ENCODE results near the gene GNAQ. TPM values are rescaled to one million over a fixed set of nuclear protein-coding genes. Genes with fewer than 3 reads are reported as not detected.
A peak's percentile ranks its signal among the peaks of the same experiment; 100 is the strongest.
"Not testable (repeated sequence)": the region's sequence is repeated elsewhere in the genome, so short reads cannot be mapped to it uniquely, and the experiment has no call there.

The GNAQ gene
- total RNA-seq, 1 experiment from 2014 or later, result 48.6 TPM

DNA sequence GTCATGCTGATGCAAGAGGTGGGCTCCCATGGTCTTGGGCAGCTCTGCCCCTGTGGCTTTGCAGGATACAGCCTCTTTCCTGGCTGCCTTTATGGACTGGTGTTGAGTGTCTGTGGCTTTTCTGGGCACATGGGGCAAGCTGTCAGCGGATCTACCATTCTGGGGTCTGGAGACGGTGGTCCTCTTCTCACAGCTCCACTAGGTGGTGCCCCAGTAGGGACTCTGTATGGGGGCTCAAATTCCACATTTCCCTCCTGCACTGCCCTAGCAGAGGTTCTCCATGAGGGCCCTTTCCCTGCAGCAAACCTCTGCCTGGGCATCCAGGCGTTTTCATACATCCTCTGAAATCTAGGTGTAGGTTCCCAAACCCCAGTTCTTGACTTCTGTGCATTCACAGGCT is 340.9 kb downstream of the GNAQ start:
- not testable (repeated sequence) for H4K5ac ChIP-seq (ENCODE audit: insufficient read length, low read depth, low read length); H3K56ac ChIP-seq (ENCODE audit: insufficient read length, low read depth, low read length); H3K9me3 ChIP-seq (ENCODE audit: control insufficient read depth, low read depth, low read length); H3K79me1 ChIP-seq (ENCODE audit: insufficient read depth, low read depth, low read length, poor library complexity, severe bottlenecking); H3K27ac ChIP-seq (ENCODE audit: insufficient read length, low read depth, low read length); H3K4me2 ChIP-seq (ENCODE audit: insufficient read depth, insufficient read length, low read length); H4K91ac ChIP-seq (ENCODE audit: insufficient read length, low read depth, low read length); H3K14ac ChIP-seq (ENCODE audit: insufficient read depth, low read length); H3K27me3 Mint-ChIP-seq (ENCODE audit: low read depth); H3K18ac ChIP-seq (ENCODE audit: insufficient read length, low read depth, low read length); H2BK15ac ChIP-seq (ENCODE audit: low read depth, low read length); DNase-seq; H2BK120ac ChIP-seq (ENCODE audit: low read depth, low read length, poor library complexity, severe bottlenecking); H2BK5ac ChIP-seq (ENCODE audit: insufficient read length, low read length); H2BK12ac ChIP-seq (ENCODE audit: insufficient read length, low read depth, low read length); H3K23ac ChIP-seq (ENCODE audit: insufficient read length, low read depth, low read length); H2AFZ ChIP-seq (ENCODE audit: low read length); H3K23me2 ChIP-seq (ENCODE audit: insufficient read length, low read depth, low read length, poor library complexity, severe bottlenecking); H3K9ac ChIP-seq (ENCODE audit: extremely low read depth, insufficient read length, low read length); H4K20me1 ChIP-seq (ENCODE audit: control insufficient read depth, insufficient read depth, insufficient read length); H3K4me1 Mint-ChIP-seq; H3K4me3 Mint-ChIP-seq; H2AK5ac ChIP-seq (ENCODE audit: insufficient read length, low read length); H3K27me3 ChIP-seq (ENCODE audit: insufficient read depth, low read length); H3K4me1 ChIP-seq (ENCODE audit: insufficient read depth, low read length); H3K79me2 ChIP-seq (ENCODE audit: insufficient read depth, low read length); H3K27ac Mint-ChIP-seq; H3T11ph ChIP-seq (ENCODE audit: low read length); H3K4ac ChIP-seq (ENCODE audit: low read depth, low read length); H4K8ac ChIP-seq (replicated peaks; ENCODE audit: insufficient read length, low read depth, low read length); H2BK20ac ChIP-seq (ENCODE audit: low read depth, low read length, poor library complexity, severe bottlenecking)
- Mint-ChIP-seq H3K9me3 (peaks cover 24 to 26% of the 10 kb centered on the region in 2 experiments), H3K36me3 (ENCODE audit: insufficient read depth in 1 of 3, low read depth in 3 of 3) (peaks cover 12 to 30% (median 20%) of the 10 kb centered on the region in 3 experiments)
- WGBS (ENCODE audit: extremely low coverage, insufficient read length, low lambda C conversion rate), result no CpG with 5 or more reads among the region's 3 CpGs
- TF ChIP-seq, protein P1, sequence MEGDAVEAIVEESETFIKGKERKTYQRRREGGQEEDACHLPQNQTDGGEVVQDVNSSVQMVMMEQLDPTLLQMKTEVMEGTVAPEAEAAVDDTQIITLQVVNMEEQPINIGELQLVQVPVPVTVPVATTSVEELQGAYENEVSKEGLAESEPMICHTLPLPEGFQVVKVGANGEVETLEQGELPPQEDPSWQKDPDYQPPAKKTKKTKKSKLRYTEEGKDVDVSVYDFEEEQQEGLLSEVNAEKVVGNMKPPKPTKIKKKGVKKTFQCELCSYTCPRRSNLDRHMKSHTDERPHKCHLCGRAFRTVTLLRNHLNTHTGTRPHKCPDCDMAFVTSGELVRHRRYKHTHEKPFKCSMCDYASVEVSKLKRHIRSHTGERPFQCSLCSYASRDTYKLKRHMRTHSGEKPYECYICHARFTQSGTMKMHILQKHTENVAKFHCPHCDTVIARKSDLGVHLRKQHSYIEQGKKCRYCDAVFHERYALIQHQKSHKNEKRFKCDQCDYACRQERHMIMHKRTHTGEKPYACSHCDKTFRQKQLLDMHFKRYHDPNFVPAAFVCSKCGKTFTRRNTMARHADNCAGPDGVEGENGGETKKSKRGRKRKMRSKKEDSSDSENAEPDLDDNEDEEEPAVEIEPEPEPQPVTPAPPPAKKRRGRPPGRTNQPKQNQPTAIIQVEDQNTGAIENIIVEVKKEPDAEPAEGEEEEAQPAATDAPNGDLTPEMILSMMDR (conservative IDR thresholded peaks at IDR 0.05), result peak; percentile 28; the same call in 2 of the 3 replicates

DNA sequence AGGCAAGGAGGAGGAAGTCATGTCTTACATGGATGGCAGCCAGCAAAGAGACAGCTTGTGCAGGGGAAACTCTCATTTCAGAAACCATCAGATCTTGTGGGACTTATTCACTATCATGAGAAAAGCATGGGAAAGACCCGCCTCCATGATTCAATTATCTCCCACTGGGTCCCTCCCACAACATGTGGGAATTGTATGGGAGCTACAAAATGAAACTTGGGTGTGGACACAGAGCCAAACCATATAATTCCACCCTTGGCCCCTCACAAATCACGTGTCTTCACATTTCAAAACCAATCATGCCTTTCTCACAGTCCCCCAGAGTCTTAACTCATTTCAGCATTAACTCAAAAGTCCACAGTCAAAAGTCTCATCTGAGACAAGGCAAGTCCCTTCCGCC is 341.5 kb downstream of the GNAQ start:
- not testable (repeated sequence) for H3K27me3 ChIP-seq (ENCODE audit: insufficient read depth, low read length); H3K4me3 Mint-ChIP-seq; H2AK5ac ChIP-seq (ENCODE audit: insufficient read length, low read length); H2BK120ac ChIP-seq (ENCODE audit: low read depth, low read length, poor library complexity, severe bottlenecking); H3K79me1 ChIP-seq (ENCODE audit: insufficient read depth, low read depth, low read length, poor library complexity, severe bottlenecking); H3K9me3 ChIP-seq (ENCODE audit: control insufficient read depth, low read depth, low read length); H3K18ac ChIP-seq (ENCODE audit: insufficient read length, low read depth, low read length); H3K4me1 Mint-ChIP-seq; H3K27ac ChIP-seq (ENCODE audit: insufficient read length, low read depth, low read length); H2BK15ac ChIP-seq (ENCODE audit: low read depth, low read length); H3K23ac ChIP-seq (ENCODE audit: insufficient read length, low read depth, low read length); H3T11ph ChIP-seq (ENCODE audit: low read length); H3K9ac ChIP-seq (ENCODE audit: extremely low read depth, insufficient read length, low read length); H3K4me2 ChIP-seq (ENCODE audit: insufficient read depth, insufficient read length, low read length); H3K23me2 ChIP-seq (ENCODE audit: insufficient read length, low read depth, low read length, poor library complexity, severe bottlenecking); H4K8ac ChIP-seq (replicated peaks; ENCODE audit: insufficient read length, low read depth, low read length); DNase-seq; H3K27ac Mint-ChIP-seq; H3K4ac ChIP-seq (ENCODE audit: low read depth, low read length); H3K79me2 ChIP-seq (ENCODE audit: insufficient read depth, low read length); H4K91ac ChIP-seq (ENCODE audit: insufficient read length, low read depth, low read length); H3K4me1 ChIP-seq (ENCODE audit: insufficient read depth, low read length); H3K27me3 Mint-ChIP-seq (ENCODE audit: low read depth); H2AFZ ChIP-seq (ENCODE audit: low read length); H4K5ac ChIP-seq (ENCODE audit: insufficient read length, low read depth, low read length); H2BK20ac ChIP-seq (ENCODE audit: low read depth, low read length, poor library complexity, severe bottlenecking); H3K14ac ChIP-seq (ENCODE audit: insufficient read depth, low read length); H2BK12ac ChIP-seq (ENCODE audit: insufficient read length, low read depth, low read length); H4K20me1 ChIP-seq (ENCODE audit: control insufficient read depth, insufficient read depth, insufficient read length); H2BK5ac ChIP-seq (ENCODE audit: insufficient read length, low read length); H3K56ac ChIP-seq (ENCODE audit: insufficient read length, low read depth, low read length)
- peaks cover 12 to 28% (median 20%) of the 10 kb centered on the region in 3 experiments for H3K36me3 Mint-ChIP-seq (ENCODE audit: insufficient read depth in 1 of 3, low read depth in 3 of 3)
- WGBS (ENCODE audit: extremely low coverage, insufficient read length, low lambda C conversion rate), result no CpG with 5 or more reads among the region's 3 CpGs
- H3K9me3 Mint-ChIP-seq, result peaks cover 24 to 26% of the 10 kb centered on the region in 2 experiments
